Caco-2 (cell line): ENCODE data around the gene VWA8. TPM values are rescaled to one million over a fixed set of nuclear protein-coding genes. Genes with fewer than 3 reads are reported as not detected.

Experiments used
- BruUV-seq: library from RNA; stranded (reverse); fragments of 400-500 nt; replicated peaks from 2 replicates; lab custom pipeline; 2021; lab: Mats Ljungman, UMichigan
- CTCF ChIA-PET: fragments of 300-600 bp; sonication (Branson Sonifier 250); formaldehyde crosslinking; loops from one replicate; lab custom pipeline; 2022; ENCODE audit warnings: antibody characterized with exemption; lab: Charles Lee
- POLR2A ChIA-PET: fragments of 300-600 bp; sonication (Branson Sonifier 250); formaldehyde crosslinking; loops from one replicate; lab custom pipeline; 2022; ENCODE audit warnings: antibody characterized with exemption; lab: Charles Lee
- DNase-seq, 2 experiments: peaks; one replicate each; pipeline versions ENCODE4 v3.0.0 to v3.0.0-alpha.2; 2020 to 2022
- H3K27me3 ChIP-seq: replicated peaks from 2 replicates; pipeline ENCODE4 v1.6.0; 2011; ENCODE audit warnings: low read length; ENCODE audit not compliant: control insufficient read depth, insufficient read depth
- H3K36me3 ChIP-seq: 2 replicates; pipeline ENCODE4 v1.5.1; 2011; ENCODE audit warnings: low read length; ENCODE audit not compliant: control insufficient read depth, insufficient read depth
- H3K4me1 ChIP-seq: fragments of 250-450 bp; sonication (Bioruptor Pico); 2 replicates; pipeline ENCODE4 v1.5.1; 2020; ENCODE audit warnings: mild to moderate bottlenecking
- H3K4me3 ChIP-seq: 2 replicates; pipeline ENCODE4 v1.5.1; 2011; ENCODE audit warnings: low read depth, mild to moderate bottlenecking, control low read depth, low read length
- H3K9me3 ChIP-seq: fragments of 250-450 bp; sonication (Bioruptor Pico); 2 replicates; pipeline ENCODE4 v1.5.1; 2020; ENCODE audit warnings: mild to moderate bottlenecking, moderate library complexity
- H3K27ac Mint-ChIP-seq: one replicate; pipeline ENCODE4 v1.8.0; 2022; ENCODE audit warnings: mixed read lengths; ENCODE audit not compliant: unreplicated experiment
- H3K27me3 Mint-ChIP-seq: one replicate; pipeline ENCODE4 v1.8.0; 2022; ENCODE audit warnings: mixed read lengths; ENCODE audit not compliant: insufficient read depth, unreplicated experiment
- H3K36me3 Mint-ChIP-seq: one replicate; pipeline ENCODE4 v1.8.0; 2022; ENCODE audit warnings: mild to moderate bottlenecking, mixed read lengths; ENCODE audit not compliant: insufficient read depth, unreplicated experiment
- H3K4me1 Mint-ChIP-seq: one replicate; pipeline ENCODE4 v1.8.0; 2022; ENCODE audit warnings: low read depth, mixed read lengths; ENCODE audit not compliant: unreplicated experiment
- H3K4me3 Mint-ChIP-seq: one replicate; pipeline ENCODE4 v1.8.0; 2022; ENCODE audit warnings: mild to moderate bottlenecking, moderate library complexity, mixed read lengths; ENCODE audit not compliant: unreplicated experiment
- H3K9me3 Mint-ChIP-seq: one replicate; pipeline ENCODE4 v1.8.0; 2022; ENCODE audit warnings: mixed read lengths; ENCODE audit not compliant: unreplicated experiment
- CTCF ChIP-seq, 2 experiments: fragments of 200-600 bp in 1 of 2; IDR thresholded peaks; 1 replicate in 1 of 2; 2 replicates in 1 of 2; pipeline versions ENCODE4 v1.5.1 to v1.8.0; 2011 to 2022; ENCODE audit warnings: antibody characterized with exemption in 1 of 2, control low read depth in 1 of 2, inconsistent platforms in 1 of 2, low read depth in 1 of 2, low read length in 1 of 2, mild to moderate bottlenecking in 1 of 2, moderate library complexity in 1 of 2; ENCODE audit not compliant: insufficient read depth in 1 of 2, severe bottlenecking in 1 of 2, unreplicated experiment in 1 of 2
- intact Hi-C: fragments of 100-400 bp; cut with micrococcal nuclease; formaldehyde crosslinking; loops from one replicate; pipeline ENCODE4 v1.10.0; 2022; ENCODE audit not compliant: unreplicated experiment
- total RNA-seq: library from RNA; stranded (reverse); gene quantifications from 2 replicates; pipeline ENCODE4 v1.2.3, GENCODE V29; 2022

VWA8 gene
- total RNA-seq, 1 experiment from 2014 or later: 20.7 TPM

- Mint-ChIP-seq H3K27ac (peak overlapping the region; percentile 76), H3K27me3 (no peaks in the 10 kb centered on the region), H3K9me3 (no peaks in the 10 kb centered on the region), H3K4me1 (peaks cover 27% of the 10 kb centered on the region), H3K36me3 (peaks cover 18% of the 10 kb centered on the region), H3K4me3 (no peak overlapping the region)
- BruUV-seq: no TSS peak
- no peak overlapping the region for H3K4me3 ChIP-seq
- H3K36me3 ChIP-seq: no peaks in the 10 kb centered on the region
- peaks cover 47% of the 10 kb centered on the region for H3K4me1 ChIP-seq
- H3K9me3 ChIP-seq: no peaks in the 10 kb centered on the region
- no peaks in the 10 kb centered on the region for H3K27me3 ChIP-seq
- peak in 1 of 2 experiments; percentile 63 for DNase-seq
- intact Hi-C loops: loop anchor here (1.0 to 2.0 kb wide), 4 partner anchors 194 to 300 kb away; no protein-coding TSS in a partner anchor
- POLR2A ChIA-PET: interaction anchor here (0.6 kb wide), 1 partner anchor 599 kb away, joined by 4 read pairs; no protein-coding TSS in a partner anchor
- TF ChIP-seq CTCF (IDR thresholded peaks at IDR 0.05; ENCODE audit: insufficient read depth in 1 of 2, low read depth in 1 of 2, low read length in 1 of 2, severe bottlenecking in 1 of 2, unreplicated experiment in 1 of 2): peak; percentile 66 to 74
- CTCF ChIA-PET: interaction anchor here (0.6 to 1.7 kb wide), 15 partner anchors 24 to 273 kb away, joined by 3 to 38 read pairs (median 5); partner anchors contain the start of gene RGCC
Observed at GRCh38 chr13:41652735-41653361, 308.1 kb downstream of the VWA8 start.

DNA sequence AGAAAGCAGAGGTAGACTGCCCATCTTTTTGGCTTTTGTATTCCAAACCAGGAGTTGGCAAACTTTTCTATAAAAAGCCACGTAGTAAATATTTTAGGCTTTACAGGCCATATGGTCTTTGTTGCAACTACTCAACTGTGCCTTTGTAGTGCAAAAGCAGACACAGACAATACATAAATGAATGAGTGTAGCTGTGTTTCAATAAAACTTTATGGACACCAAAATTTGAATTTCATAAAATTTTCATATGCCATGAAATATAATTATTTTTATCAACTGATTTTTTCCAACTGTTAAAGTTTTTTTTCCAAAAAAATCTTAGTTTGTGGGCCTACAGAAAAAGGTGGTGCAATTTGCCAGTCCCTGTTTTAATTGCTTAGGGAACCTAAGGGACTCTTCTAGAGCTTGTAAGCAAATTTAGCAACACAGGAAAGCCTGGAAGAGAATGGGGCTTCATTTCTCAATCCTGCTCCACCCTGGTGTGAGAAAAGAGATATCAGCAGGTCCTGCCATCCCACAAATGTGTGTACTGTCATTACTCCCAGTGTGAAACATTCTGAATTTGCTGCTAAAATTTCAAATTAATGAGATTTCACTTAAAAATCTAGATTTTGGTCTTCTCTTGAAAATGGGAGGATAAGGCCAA is 309.4 kb downstream of the VWA8 start:
- TF ChIP-seq CTCF (IDR thresholded peaks at IDR 0.05; ENCODE audit: insufficient read depth in 1 of 2, low read depth in 1 of 2, low read length in 1 of 2, severe bottlenecking in 1 of 2, unreplicated experiment in 1 of 2): no peak
- H3K4me1 Mint-ChIP-seq: peaks cover 29% of the 10 kb centered on the region
- no peaks in the 10 kb centered on the region for H3K36me3 ChIP-seq
- DNase-seq: no peak
- no peaks in the 10 kb centered on the region for H3K27me3 ChIP-seq
- no peaks in the 10 kb centered on the region for H3K27me3 Mint-ChIP-seq
- H3K27ac Mint-ChIP-seq: peak overlapping the region; percentile 95
- H3K4me3 ChIP-seq: no peak overlapping the region
- CTCF ChIA-PET: interaction anchor here (1.7 kb wide), 2 partner anchors 45 to 193 kb away, joined by 9 to 38 read pairs; partner anchors contain the start of gene RGCC
- no peaks in the 10 kb centered on the region for H3K9me3 ChIP-seq
- POLR2A ChIA-PET: interaction anchor here (0.6 kb wide), 1 partner anchor 88 kb away, joined by 3 read pairs; no protein-coding TSS in a partner anchor
- H3K9me3 Mint-ChIP-seq: no peaks in the 10 kb centered on the region
- BruUV-seq: no TSS peak
- intact Hi-C loops: loop anchor here (1.0 to 2.0 kb wide), 4 partner anchors 192 to 299 kb away; no protein-coding TSS in a partner anchor
- H3K4me1 ChIP-seq: peaks cover 60% of the 10 kb centered on the region
- peaks cover 18% of the 10 kb centered on the region for H3K36me3 Mint-ChIP-seq
- no peak overlapping the region for H3K4me3 Mint-ChIP-seq

GRCh38 chr13:41650706-41651105 is 310.2 kb downstream of the VWA8 start:
- BruUV-seq: no TSS peak
- CTCF ChIA-PET: interaction anchor here (1.0 kb wide), 1 partner anchor 192 kb away, joined by 3 read pairs; no protein-coding TSS in a partner anchor
- peaks cover 29% of the 10 kb centered on the region for H3K4me1 Mint-ChIP-seq
- Histone ChIP-seq H3K27me3 (no peaks in the 10 kb centered on the region), H3K9me3 (no peaks in the 10 kb centered on the region), H3K36me3 (no peaks in the 10 kb centered on the region), H3K4me1 (peaks cover 69% of the 10 kb centered on the region), H3K4me3 (no peak overlapping the region)
- intact Hi-C loops: no loop called here
- POLR2A ChIA-PET: interaction anchor here (1.5 kb wide), 1 partner anchor 37 kb away, joined by 4 read pairs; no protein-coding TSS in a partner anchor
- no peak for DNase-seq
- no peak for TF ChIP-seq CTCF (IDR thresholded peaks at IDR 0.05; ENCODE audit: insufficient read depth in 1 of 2, low read depth in 1 of 2, low read length in 1 of 2, severe bottlenecking in 1 of 2, unreplicated experiment in 1 of 2)
- H3K36me3 Mint-ChIP-seq: peaks cover 18% of the 10 kb centered on the region
- H3K9me3 Mint-ChIP-seq: no peaks in the 10 kb centered on the region
- peak overlapping the region; percentile 95 for H3K27ac Mint-ChIP-seq
- H3K27me3 Mint-ChIP-seq: no peaks in the 10 kb centered on the region
- H3K4me3 Mint-ChIP-seq: peak overlapping the region; percentile 3
